GM19099 (cell line): ENCODE measurements around the gene ALKBH4.

Experiments used
- POLR2A ChIP-seq: IDR thresholded peaks from 3 replicates; pipeline ENCODE4 v1.6.1; 2011; ENCODE audit warnings: low read depth; ENCODE audit not compliant: insufficient read length; ENCODE audit errors: extremely low read depth

The ALKBH4 gene

DNA sequence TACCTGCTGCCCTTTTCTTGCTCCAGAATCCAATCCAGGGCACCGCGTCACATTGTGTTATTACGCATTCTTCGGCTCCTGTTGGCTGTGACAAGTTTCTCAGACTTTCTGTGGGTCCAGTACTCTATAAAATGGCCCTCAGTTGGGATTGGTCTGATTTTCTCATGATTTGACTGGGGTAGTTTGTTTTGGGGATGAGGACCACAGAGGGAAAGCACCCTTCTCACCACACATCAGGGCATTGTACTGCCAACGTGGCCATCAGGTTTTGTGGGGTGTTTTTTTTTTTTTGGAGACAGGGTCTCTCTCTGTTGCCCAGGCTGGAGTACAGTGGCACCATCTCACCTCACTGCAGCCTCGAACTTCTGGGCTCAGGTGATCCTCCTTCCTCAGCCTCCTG, 48.3 kb downstream of the ALKBH4 start:
- TF ChIP-seq POLR2A, result no peak

DNA sequence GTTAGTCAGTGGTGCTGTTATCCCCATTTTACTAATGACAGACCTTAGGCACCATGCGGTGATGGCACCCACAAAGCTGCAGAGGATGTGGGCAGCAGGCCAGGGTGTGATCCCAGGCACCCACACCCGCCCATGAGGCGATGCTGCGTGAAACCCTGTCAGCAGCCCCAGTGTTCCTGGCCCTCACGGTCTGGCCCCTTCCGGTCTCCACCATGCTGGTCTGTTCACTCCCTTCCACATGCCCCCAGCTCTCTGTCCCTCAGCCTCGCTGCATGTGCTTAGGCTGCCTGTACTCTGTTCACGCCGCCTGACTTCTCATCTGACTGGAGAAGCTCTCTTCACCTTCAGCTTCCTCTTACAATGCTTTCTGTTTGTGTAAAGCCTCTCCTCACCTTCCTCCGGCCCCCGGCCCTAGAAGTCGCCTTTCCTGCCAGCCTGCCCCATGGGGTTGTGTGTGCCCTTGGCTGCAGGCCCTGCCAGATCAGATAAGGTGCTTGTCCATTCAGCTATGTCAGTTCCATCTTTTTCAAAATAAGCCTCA, 48.9 kb downstream of the ALKBH4 start:
- peak; percentile 41 for TF ChIP-seq POLR2A

- no peak for TF ChIP-seq POLR2A
These were observed 51.1 kb downstream of the ALKBH4 start for GRCh38 chr7:102413611-102414010.

DNA sequence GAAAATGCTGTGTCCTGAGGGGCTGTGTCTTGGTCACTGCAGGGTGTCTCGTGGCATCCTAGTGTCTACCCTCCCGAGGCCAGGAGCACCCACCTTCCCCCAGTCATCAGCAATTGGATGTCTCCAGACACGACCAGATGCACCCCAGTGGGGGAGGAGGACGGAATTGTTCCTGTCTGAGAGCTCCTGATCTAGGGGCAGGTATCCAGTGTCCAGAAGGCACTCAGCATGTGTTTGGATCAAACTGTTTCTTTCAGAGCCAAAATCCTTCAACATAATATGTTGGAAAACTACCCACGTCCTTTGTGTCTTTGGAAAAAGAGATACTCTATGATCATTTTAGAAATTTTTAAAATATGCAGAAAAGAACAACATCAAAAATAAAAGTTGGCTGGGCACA, 51.6 kb downstream of the ALKBH4 start:
- TF ChIP-seq POLR2A, result no peak

- TF ChIP-seq POLR2A, result no peak
These were observed 52.1 kb downstream of the ALKBH4 start for GRCh38 chr7:102412548-102412947.

DNA sequence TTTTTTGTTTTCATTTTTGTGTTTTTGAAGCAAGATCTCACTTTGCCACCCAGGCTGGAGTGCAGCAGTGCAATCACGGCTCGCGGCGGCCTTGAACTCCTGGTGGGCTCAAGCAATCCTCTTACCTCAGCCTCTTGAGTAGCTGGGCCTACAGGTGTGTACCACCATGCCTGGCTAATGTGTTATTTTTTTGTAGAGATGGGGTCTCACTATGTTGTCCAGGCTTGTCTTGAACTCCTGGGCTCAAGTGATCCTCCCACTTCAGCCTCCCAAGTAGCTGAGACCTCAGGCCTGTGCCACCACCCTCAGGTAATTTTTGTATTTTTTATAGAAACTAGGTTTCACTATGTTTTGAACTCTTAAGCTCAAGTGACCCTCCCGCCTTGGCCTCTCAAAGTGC, 53.7 kb downstream of the ALKBH4 start:
- TF ChIP-seq POLR2A, result no peak

- no peak for TF ChIP-seq POLR2A
These were observed 54.5 kb downstream of the ALKBH4 start for GRCh38 chr7:102410123-102410522.

DNA sequence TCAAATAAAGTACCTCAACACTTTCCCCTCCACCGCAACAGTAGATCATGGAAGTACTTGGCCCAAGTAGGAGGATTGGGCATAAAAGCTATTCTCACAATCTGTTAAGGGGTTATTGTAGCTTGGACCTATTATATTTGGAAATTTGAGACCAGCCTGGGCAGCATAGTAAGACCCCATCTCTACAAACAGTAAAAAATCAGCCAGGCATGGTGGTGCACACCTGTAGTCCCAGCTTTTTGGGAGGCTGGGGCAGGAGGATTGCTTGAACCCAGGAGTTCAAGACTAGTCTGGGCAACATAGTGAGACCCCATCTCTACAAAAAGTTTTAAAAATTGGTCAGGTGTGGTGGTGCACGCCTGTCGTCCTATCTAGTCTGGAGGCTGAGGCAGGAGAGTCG, 55.3 kb downstream of the ALKBH4 start:
- no peak for TF ChIP-seq POLR2A

DNA sequence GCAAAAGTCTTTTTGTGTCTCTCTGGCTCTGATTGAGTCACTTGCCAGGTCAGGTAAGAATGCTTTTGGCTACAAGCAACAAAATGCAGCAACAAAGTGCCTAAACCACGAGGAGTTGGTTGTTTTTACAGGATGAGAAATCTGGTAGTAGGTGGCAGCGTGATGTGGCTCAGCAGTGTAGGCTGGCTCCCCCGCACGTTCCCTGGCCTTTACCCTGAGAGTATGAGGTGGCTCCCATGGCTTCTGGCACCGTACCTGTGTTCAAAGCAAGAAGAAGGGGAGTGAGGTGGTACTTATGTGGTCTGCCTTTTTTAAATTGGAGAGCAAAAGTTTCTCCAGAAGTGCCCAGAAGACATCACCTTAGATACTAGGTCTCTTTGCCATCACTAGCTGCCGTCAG, 56.8 kb downstream of the ALKBH4 start:
- no peak for TF ChIP-seq POLR2A
